Panc1 (cell line): ENCODE data around the gene MMP17. TPM values are rescaled to one million over a fixed set of nuclear protein-coding genes. Genes with fewer than 3 reads are reported as not detected.

Source experiments
- ATAC-seq: fragments of 200-7000 bp; cut with Tn5 transposase; 2 replicates; pipeline ENCODE4 v1.9.1; 2020; ENCODE audit warnings: mild to moderate bottlenecking, moderate library complexity
- BruUV-seq: library from RNA; stranded (reverse); fragments of 400-500 nt; replicated peaks from 2 replicates; lab custom pipeline; 2021; lab: Mats Ljungman, UMichigan
- CTCF ChIA-PET: fragments of 300-600 bp; sonication (Branson Sonifier 250); formaldehyde crosslinking; loops from one replicate; lab custom pipeline; 2022; ENCODE audit warnings: antibody characterized with exemption; lab: Charles Lee
- POLR2A ChIA-PET: fragments of 300-600 bp; sonication (Branson Sonifier 250); formaldehyde crosslinking; loops from one replicate; lab custom pipeline; 2022; ENCODE audit warnings: antibody characterized with exemption; lab: Charles Lee
- DNase-seq: peaks from one replicate; pipeline ENCODE4 v3.0.0-alpha.2; 2010; ENCODE audit warnings: low read depth, low spot score
- H3K27ac ChIP-seq: 2 replicates; pipeline ENCODE4 v1.5.1; 2011; ENCODE audit warnings: mild to moderate bottlenecking, low read length, inconsistent platforms
- H3K27me3 ChIP-seq: fragments of 200-500 bp; sonication (Bioruptor generic); 2 replicates; pipeline ENCODE4 v1.6.0; 2014; ENCODE audit warnings: low read length, inconsistent platforms; ENCODE audit not compliant: control insufficient read depth, insufficient read depth
- H3K36me3 ChIP-seq: fragments of 200-500 bp; sonication (Bioruptor generic); 2 replicates; pipeline ENCODE4 v1.5.1; 2014; ENCODE audit warnings: inconsistent platforms, mild to moderate bottlenecking, low read length, moderate library complexity; ENCODE audit not compliant: control insufficient read depth, insufficient read depth
- H3K4me1 ChIP-seq: 2 replicates; pipeline ENCODE4 v1.5.1; 2011; ENCODE audit warnings: inconsistent platforms, mild to moderate bottlenecking, low read length, moderate library complexity; ENCODE audit not compliant: control insufficient read depth, insufficient read depth
- H3K4me3 ChIP-seq, 2 experiments: 2 replicates each; pipeline ENCODE4 v1.5.1; 2011 to 2012; ENCODE audit warnings: low read depth in 2 of 2, low read length in 2 of 2, mild to moderate bottlenecking in 2 of 2, inconsistent platforms in 1 of 2, moderate library complexity in 1 of 2
- H3K9me3 ChIP-seq: fragments of 200-500 bp; sonication (Bioruptor generic); 2 replicates; pipeline ENCODE4 v1.5.1; 2014; ENCODE audit warnings: low read depth, mild to moderate bottlenecking, inconsistent platforms, low read length, moderate library complexity; ENCODE audit not compliant: control insufficient read depth, insufficient read depth
- CTCF ChIP-seq: fragments of 450-650 bp; IDR thresholded peaks from 2 replicates; pipeline ENCODE4 v1.5.1; 2017; ENCODE audit warnings: mild to moderate bottlenecking
- POLR2AphosphoS5 ChIP-seq: IDR thresholded peaks from 2 replicates; pipeline ENCODE4 v1.6.1; 2012; ENCODE audit warnings: mild to moderate bottlenecking, low read depth, low read length, moderate library complexity
- SIN3A ChIP-seq: IDR thresholded peaks from 2 replicates; pipeline ENCODE4 v1.6.1; 2012; ENCODE audit warnings: low read depth, mild to moderate bottlenecking, low read length, moderate library complexity, borderline replicate concordance; ENCODE audit not compliant: insufficient read depth
- TCF7L2 ChIP-seq: IDR thresholded peaks from 2 replicates; pipeline ENCODE4 v1.6.1; 2011; ENCODE audit warnings: mild to moderate bottlenecking, low read depth, low read length, inconsistent platforms
- in situ Hi-C: cut with HindIII; loops from 2 replicates; pipeline ENCODE4 v1.10.0; 2016; ENCODE audit warnings: low sequenced_read_pairs, low pct_unique_long_range_greater_than_20kb
- intact Hi-C: fragments of 100-400 bp; cut with micrococcal nuclease; formaldehyde crosslinking; loops from one replicate; pipeline ENCODE4 v1.10.0; 2022; ENCODE audit not compliant: unreplicated experiment
- total RNA-seq: library from RNA; stranded (reverse); gene quantifications from one replicate; pipeline ENCODE4 v1.2.1, GENCODE V29; 2021; ENCODE audit not compliant: unreplicated experiment
- TF ChIP-seq, protein P1 (sequence below), 2 experiments: IDR thresholded peaks; 2 replicates each; pipeline ENCODE4 v1.6.1; 2011 to 2012; ENCODE audit warnings: low read depth in 2 of 2, control low read depth in 1 of 2, low read length in 1 of 2, mild to moderate bottlenecking in 1 of 2, moderate library complexity in 1 of 2; ENCODE audit not compliant: insufficient read depth in 1 of 2

MMP17 gene
- total RNA-seq, 1 experiment from 2014 or later: 30.0 TPM

DNA sequence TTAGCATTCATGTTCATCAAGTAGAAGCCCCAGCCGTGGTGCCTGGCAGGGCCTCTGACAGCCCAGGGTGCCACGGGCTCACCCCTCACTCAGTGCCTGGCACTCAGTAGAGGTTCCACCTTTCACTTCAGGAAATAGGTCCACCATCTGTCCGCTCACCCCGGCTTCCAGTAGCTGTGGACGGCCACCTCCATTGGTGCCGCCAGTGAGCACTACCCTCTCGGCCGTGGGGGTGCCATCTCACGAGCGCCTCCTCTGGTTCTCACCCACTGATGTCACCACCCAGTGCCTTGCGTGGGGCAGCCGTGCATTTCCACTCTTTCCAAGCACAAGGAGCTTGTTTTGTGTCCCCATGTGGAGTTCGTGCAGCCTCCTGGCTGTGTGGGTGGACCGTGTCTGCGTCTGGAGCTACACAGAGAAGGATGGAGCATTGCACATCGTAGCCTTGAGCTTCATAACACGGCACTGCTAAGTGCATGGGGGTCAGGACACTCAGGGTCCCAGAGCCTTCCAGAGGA is 41.0 kb upstream of the MMP17 start:
- no TSS peak for BruUV-seq
- POLR2A ChIA-PET: no interaction called here
- DNase-seq: no peak
- ATAC-seq: peak; percentile 40; the same call in 1 of the 2 replicates
- Histone ChIP-seq H3K27me3 (no peaks in the 10 kb centered on the region), H3K27ac (no peak overlapping the region), H3K4me3 (no peak overlapping the region), H3K9me3 (no peaks in the 10 kb centered on the region), H3K4me1 (no peaks in the 10 kb centered on the region), H3K36me3 (peaks cover 13% of the 10 kb centered on the region)
- intact Hi-C loops: no loop called here
- in situ Hi-C loops: no loop called here
- CTCF ChIA-PET: interaction anchor here (0.7 kb wide), 1 partner anchor 670 kb away, joined by 9 read pairs; no protein-coding TSS in a partner anchor
- no peak for TF ChIP-seq POLR2AphosphoS5
- TF ChIP-seq CTCF: no peak
- TF ChIP-seq SIN3A: no peak
- TF ChIP-seq, protein P1, sequence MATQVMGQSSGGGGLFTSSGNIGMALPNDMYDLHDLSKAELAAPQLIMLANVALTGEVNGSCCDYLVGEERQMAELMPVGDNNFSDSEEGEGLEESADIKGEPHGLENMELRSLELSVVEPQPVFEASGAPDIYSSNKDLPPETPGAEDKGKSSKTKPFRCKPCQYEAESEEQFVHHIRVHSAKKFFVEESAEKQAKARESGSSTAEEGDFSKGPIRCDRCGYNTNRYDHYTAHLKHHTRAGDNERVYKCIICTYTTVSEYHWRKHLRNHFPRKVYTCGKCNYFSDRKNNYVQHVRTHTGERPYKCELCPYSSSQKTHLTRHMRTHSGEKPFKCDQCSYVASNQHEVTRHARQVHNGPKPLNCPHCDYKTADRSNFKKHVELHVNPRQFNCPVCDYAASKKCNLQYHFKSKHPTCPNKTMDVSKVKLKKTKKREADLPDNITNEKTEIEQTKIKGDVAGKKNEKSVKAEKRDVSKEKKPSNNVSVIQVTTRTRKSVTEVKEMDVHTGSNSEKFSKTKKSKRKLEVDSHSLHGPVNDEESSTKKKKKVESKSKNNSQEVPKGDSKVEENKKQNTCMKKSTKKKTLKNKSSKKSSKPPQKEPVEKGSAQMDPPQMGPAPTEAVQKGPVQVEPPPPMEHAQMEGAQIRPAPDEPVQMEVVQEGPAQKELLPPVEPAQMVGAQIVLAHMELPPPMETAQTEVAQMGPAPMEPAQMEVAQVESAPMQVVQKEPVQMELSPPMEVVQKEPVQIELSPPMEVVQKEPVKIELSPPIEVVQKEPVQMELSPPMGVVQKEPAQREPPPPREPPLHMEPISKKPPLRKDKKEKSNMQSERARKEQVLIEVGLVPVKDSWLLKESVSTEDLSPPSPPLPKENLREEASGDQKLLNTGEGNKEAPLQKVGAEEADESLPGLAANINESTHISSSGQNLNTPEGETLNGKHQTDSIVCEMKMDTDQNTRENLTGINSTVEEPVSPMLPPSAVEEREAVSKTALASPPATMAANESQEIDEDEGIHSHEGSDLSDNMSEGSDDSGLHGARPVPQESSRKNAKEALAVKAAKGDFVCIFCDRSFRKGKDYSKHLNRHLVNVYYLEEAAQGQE (IDR thresholded peaks at IDR 0.05; ENCODE audit: insufficient read depth in 1 of 2, low read depth in 2 of 2, low read length in 1 of 2): no peak
- TF ChIP-seq TCF7L2: no peak

DNA sequence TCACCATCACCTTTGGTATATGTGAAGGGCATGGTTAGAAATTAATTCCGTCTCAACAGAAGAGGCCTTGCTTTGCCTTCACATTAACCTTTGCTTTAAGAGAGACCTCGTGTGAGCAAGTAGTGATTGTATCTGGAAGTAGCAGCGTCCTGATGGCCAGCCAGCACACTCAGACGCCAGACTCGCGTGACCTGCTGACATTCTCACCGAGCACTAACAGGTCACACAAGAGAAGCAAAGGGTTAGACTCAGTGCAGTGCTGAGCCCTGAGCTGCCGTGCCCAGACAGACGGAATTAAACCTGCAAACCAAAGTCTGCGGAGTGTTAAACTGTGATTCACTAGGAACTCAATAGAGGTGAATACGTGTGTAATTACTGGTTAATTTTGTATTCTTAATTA is 40.1 kb upstream of the MMP17 start:
- H3K27ac ChIP-seq: no peak overlapping the region
- BruUV-seq: no TSS peak
- intact Hi-C loops: no loop called here
- no peaks in the 10 kb centered on the region for H3K4me1 ChIP-seq
- ChIA-PET CTCF (no interaction called here), POLR2A (no interaction called here)
- TF ChIP-seq POLR2AphosphoS5: no peak
- no peak overlapping the region for H3K4me3 ChIP-seq
- in situ Hi-C loops: no loop called here
- H3K36me3 ChIP-seq: peaks cover 13% of the 10 kb centered on the region
- no peaks in the 10 kb centered on the region for H3K27me3 ChIP-seq
- no peaks in the 10 kb centered on the region for H3K9me3 ChIP-seq
- DNase-seq (no peak), ATAC-seq (no peak)

DNA sequence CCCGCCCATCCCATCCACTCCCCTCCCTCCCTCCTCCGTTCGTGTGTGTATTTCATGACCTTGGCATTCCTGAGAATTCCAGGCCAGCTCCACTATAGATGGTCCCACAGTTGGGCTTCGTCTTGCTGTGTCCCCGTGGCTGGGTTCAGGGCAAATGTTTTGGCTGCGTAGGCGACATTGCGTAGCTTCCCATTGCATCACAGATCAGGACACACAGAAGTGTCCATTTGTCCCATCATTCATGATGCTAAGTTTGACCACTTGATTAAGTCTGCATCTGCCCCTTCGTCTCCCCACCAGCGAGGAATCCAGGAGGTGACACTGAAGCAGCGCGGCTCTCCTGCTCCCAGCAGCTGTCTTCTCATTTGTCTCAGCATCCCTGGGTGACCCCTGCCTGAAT is 38.6 kb upstream of the MMP17 start:
- no peaks in the 10 kb centered on the region for H3K9me3 ChIP-seq
- no peak overlapping the region for H3K27ac ChIP-seq
- intact Hi-C loops: no loop called here
- no peaks in the 10 kb centered on the region for H3K27me3 ChIP-seq
- POLR2A ChIA-PET: no interaction called here
- no peak overlapping the region for H3K4me3 ChIP-seq
- in situ Hi-C loops: no loop called here
- CTCF ChIA-PET: no interaction called here
- BruUV-seq: no TSS peak
- TF ChIP-seq CTCF (no peak), POLR2AphosphoS5 (no peak), SIN3A (no peak), TCF7L2 (no peak)
- TF ChIP-seq, protein P1 (IDR thresholded peaks at IDR 0.05; ENCODE audit: insufficient read depth in 1 of 2, low read depth in 2 of 2, low read length in 1 of 2): no peak
- ATAC-seq (no peak), DNase-seq (no peak)
- peaks cover 13% of the 10 kb centered on the region for H3K36me3 ChIP-seq
- H3K4me1 ChIP-seq: no peaks in the 10 kb centered on the region
